ENCODE results near the gene PANK3. TPM values are rescaled to one million over a fixed set of nuclear protein-coding genes. Genes with fewer than 3 reads are reported as not detected.

PANK3 gene
- total RNA-seq, 4 donors from 2014 or later, result 29.7 to 94.8 (median 73.1) TPM

- DNase-seq, result no peak
- Histone ChIP-seq H3K27ac (no peak overlapping the region), H3K27me3 (no peaks in the 10 kb centered on the region), H3K4me3 (no peak overlapping the region), H3K36me3 (peaks cover 0 to 90% (median 0%) of the 10 kb centered on the region in 3 donors), H3K4me1 (no peaks in the 10 kb centered on the region), H3K9me3 (no peaks in the 10 kb centered on the region)
- TF ChIP-seq POLR2A (IDR thresholded peaks at IDR 0.05) (no peak), CTCF (IDR thresholded peaks at IDR 0.05) (no peak)
These were observed 76.5 kb downstream of the PANK3 start for GRCh38 chr5:168502563-168503237.

Small RNA genes within 50 kb of the gene (small RNA-seq; reads per million reads assigned to genes)
- 0.35 to 0.51 reads per million in 2 donors for gene MIR103A1

Other genes starting within 250 kb of the PANK3 start
- 100 to 1,000 TPM in 3 of 4 donors, 10 to 100 TPM in 1; 81.5 to 115 (median 108) TPM for gene RARS1, start 92.9 kb downstream of the PANK3 start, total RNA-seq
- 1 to 10 TPM in 2 of 4 donors, not detected in 2; 1.8 to 1.9 TPM for gene FBLL1, start 50.1 kb downstream of the PANK3 start, total RNA-seq